ENCODE measurements around the gene RHEBL1. TPM values are rescaled to one million over a fixed set of nuclear protein-coding genes. Genes with fewer than 3 reads are reported as not detected.

The RHEBL1 gene
- total and polyA plus RNA-seq, 2 of the 8 experiments (the other 6 are each of a cell fraction or from before 2014, with no cell fraction given): 7.5 to 9.4 TPM

DNA sequence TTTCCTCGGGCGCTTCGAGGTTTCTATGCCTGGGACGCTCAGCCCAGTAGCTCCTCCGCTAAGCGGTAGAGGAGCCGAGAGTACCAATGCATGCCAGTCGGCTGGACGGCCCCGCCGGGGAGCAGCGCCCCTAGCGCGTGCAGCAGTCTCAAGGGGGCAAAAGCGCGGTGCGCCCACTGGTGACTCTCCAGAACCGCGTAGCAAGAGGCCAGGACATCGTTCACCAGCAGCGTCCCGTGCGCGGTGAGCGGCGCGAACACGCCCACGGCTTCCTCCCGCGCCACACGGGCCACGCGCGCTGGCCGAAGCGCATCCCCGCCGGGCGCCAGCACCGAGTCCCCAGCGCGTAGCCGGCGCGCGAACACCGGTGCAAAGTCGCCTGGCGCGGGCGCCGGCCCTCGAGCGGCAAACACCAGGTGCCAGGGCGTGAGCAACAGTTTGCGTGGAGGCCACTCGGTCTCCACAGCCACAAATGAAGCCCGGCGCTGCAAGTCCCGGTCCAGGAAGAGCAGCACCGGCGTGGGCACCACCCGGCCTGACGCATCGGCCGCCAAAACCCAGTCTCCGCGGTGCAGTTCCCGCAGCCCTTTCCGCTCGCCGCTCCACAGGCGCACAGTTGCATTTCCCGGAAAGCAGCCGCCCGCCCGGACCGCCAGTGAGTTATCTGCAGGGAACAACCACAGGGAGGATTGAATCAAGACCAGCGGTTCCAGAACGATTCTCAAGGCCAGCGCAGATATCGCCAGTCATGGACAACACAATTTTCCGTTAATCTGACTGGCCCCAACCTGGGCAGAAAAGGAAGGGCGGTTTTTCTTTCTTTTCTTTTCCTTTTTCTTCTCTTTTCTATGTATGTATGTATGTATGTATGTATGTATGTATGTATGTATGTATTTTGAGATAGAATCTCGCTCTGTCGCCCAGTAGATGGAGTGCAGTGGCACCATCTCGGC is 20.3 kb upstream of the RHEBL1 start (continued):
- TF ChIP-seq EP300 (IDR thresholded peaks at IDR 0.05; ENCODE audit: borderline replicate concordance in 1 of 2, low read depth in 2 of 2, low read length in 2 of 2) (no peak), ZNF274 (IDR thresholded peaks at IDR 0.05; ENCODE audit: borderline replicate concordance, extremely low read depth, low read length) (no peak), BCL11A (IDR thresholded peaks at IDR 0.05; ENCODE audit: low read depth in 2 of 2, low read length in 2 of 2) (no peak), KDM1A (IDR thresholded peaks at IDR 0.05; ENCODE audit: borderline replicate concordance, low read length) (no peak), KDM4A (IDR thresholded peaks at IDR 0.05; ENCODE audit: low read depth, low read length, severe bottlenecking) (peak; percentile 39), RNF2 (IDR thresholded peaks at IDR 0.05; ENCODE audit: borderline replicate concordance, low read depth, low read length, missing control alignments, poor library complexity, severe bottlenecking) (peak; percentile 81), HDAC6 (IDR thresholded peaks at IDR 0.05; ENCODE audit: low read depth, low read length) (no peak)
- TF ChIP-seq, protein P1, sequence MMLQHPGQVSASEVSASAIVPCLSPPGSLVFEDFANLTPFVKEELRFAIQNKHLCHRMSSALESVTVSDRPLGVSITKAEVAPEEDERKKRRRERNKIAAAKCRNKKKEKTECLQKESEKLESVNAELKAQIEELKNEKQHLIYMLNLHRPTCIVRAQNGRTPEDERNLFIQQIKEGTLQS (IDR thresholded peaks at IDR 0.05; ENCODE audit: insufficient read depth, low read depth, low read length): no peak
- TF ChIP-seq, protein P2, sequence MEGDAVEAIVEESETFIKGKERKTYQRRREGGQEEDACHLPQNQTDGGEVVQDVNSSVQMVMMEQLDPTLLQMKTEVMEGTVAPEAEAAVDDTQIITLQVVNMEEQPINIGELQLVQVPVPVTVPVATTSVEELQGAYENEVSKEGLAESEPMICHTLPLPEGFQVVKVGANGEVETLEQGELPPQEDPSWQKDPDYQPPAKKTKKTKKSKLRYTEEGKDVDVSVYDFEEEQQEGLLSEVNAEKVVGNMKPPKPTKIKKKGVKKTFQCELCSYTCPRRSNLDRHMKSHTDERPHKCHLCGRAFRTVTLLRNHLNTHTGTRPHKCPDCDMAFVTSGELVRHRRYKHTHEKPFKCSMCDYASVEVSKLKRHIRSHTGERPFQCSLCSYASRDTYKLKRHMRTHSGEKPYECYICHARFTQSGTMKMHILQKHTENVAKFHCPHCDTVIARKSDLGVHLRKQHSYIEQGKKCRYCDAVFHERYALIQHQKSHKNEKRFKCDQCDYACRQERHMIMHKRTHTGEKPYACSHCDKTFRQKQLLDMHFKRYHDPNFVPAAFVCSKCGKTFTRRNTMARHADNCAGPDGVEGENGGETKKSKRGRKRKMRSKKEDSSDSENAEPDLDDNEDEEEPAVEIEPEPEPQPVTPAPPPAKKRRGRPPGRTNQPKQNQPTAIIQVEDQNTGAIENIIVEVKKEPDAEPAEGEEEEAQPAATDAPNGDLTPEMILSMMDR (IDR thresholded peaks at IDR 0.05; ENCODE audit: control extremely low read depth in 1 of 3, insufficient read depth in 1 of 3, low read depth in 1 of 3, low read length in 3 of 3): peak; percentile 24 to 51 (median 51)

All from H1 (cell line).